HG03025 (cell line): ENCODE data around the gene MLPH.

Source experiments
- ATAC-seq: cut with Tn5 transposase; IDR thresholded peaks from one replicate; pipeline ENCODE4 v1.9.1; 2021; ENCODE audit warnings: mild to moderate bottlenecking, moderate library complexity; ENCODE audit not compliant: unreplicated experiment, low FRiP score

Gene MLPH

DNA sequence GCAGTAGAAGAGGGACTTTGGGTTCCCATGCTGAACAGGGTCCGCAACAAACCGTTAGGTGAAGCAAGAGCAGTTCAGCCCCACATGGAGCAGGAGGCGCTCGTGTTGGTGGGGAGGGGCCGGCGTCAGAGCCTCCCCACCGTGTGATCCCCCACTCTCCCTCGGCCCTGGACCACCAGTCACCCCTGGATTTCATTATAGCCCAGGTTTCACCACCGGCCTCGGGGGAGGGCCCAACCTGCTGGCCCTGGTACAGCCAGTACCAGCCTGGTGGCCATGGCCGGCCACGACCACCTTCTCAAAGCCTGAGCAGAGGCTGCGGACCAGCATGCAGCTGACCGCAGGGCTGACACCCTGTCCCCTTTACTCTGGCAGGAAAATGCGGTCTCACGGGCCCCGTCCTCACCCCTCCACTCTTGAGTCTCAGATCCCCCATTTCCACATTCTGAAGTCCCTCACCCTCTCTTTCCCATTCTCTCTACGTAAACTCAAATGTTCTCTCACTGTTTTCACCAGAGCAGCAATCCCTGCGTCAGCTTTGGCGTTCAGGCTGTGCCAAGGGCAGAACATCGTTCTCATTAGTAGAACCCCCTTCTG is 8.6 kb downstream of the MLPH start:
- ATAC-seq = no peak

DNA sequence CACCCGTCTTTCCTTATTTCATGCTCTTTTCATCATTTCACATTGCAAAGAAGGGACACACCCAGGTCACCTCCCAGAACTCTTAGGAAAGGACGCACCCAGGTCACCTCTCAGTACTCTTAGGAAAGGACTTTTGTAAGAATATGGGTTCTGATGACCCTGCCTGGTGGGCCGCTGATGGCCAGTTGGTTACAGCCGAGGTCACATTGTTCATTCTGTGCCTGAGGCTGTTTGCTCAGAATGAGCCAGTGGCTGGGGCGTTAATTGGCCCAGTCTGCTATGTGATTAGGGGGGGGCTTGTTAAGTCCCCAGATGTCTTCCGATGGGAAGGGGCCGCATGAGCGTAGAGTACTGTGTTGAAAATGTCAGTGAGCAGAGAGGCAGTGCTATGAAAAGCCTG is 9.4 kb downstream of the MLPH start:
- no peak for ATAC-seq

DNA sequence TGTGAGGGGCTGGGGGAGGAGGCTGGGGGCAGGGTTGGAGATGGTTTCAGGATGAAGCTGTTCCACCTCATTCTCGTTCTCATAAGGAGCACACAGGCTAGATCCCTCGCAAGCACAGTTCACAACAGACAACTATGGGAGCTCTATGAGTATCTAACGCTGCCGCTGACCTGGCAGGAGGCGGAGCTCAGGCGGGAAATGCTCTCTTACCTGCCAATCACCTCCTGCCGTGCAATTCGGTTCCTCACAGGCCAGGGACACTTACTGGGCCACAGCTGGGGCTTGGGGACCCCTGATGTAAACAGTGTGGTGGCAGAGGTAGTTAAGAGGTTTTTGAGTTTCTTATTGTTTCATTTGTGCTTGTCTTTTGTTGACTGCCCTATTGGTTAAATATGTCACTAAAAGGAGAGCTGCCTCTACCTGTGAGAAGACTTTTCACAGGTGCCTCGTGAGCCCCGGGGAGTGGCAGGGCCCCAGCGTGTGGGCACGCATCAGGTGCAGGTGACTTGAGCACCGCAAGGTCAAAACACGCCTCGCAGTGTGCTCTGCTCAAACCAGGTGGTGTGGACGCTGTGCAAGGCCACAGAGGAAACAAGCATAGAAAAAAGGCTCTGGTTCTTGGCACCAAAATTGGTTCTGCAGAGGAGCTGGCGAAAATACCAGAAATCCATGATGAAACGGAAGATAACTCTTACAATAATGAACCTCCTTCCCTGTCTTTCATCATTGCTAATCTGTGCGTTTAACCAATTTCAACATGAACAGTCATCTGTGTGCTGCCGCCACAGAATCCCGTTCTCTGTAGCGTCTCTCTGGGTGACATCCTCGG is 10.2 kb downstream of the MLPH start:
- no peak for ATAC-seq

DNA sequence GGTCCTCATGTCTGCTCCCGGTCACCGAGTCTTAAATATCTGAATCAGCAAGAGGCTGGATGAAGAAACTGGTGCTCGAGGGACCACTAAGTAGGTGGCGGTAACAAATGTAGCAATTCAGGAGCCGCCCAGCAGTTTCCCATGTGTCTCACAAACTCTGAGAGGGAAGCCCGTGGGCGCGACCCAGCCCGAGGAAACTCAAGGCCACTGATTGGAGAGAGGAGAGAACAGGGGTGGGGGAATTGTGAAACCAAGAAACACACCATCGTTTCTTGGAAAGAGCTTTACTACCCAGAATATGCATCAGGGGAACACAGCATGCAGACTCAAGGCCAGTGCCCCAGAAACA is 10.8 kb downstream of the MLPH start:
- no peak for ATAC-seq

DNA sequence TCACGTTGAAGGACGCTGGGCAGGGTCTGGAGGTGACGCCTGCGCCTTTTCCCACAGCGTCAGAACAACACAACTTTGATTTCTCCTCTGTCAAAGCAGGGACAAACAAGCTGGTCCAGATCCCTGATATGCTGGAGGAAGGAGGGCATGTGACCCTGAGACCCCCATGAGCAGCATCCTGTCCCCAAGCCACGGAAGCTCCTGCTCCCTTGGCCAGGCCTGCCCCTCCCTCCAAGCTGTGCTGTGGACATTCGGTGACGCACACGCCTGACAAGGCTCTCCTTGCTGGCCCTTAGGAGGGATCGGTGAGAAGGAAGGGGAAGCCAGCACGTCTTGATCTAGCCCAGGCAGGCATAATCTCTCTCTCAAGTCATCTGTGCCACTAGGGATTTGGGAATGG is 11.3 kb downstream of the MLPH start:
- no peak for ATAC-seq

DNA sequence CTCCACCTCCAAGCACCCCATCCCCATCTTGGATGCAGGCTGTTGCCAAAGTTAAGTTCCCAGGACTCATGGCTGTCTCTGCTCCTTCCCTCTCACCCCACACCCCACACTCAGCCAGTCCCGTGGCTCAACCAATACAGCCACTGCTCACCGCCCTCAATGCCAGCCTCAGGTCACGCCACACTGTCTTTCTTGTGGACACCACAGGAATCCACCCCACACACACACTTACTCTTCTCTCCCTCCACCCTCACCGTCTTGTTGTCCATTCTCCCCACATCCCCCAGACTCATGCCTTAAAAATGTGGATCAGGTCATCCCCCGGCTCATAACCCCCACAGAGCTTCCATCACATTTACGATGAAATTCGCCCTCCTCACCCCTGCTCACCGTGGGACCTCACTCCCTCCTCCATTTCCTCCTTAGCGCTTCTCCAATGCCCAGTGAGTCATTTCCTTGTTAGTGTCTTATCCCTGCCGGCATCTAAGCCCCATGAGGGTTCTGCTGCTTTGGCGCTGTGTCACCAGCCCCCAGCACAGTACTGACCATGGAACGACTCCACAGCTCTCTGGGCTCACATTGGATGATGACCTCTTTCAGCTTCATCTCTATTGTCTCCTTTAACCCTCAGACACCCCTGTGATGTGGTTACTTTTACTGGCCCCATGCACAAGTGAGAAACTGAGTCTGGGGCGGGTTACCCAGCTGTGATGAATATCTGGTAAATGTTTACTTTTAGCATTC is 13.8 kb downstream of the MLPH start:
- no peak for ATAC-seq

DNA sequence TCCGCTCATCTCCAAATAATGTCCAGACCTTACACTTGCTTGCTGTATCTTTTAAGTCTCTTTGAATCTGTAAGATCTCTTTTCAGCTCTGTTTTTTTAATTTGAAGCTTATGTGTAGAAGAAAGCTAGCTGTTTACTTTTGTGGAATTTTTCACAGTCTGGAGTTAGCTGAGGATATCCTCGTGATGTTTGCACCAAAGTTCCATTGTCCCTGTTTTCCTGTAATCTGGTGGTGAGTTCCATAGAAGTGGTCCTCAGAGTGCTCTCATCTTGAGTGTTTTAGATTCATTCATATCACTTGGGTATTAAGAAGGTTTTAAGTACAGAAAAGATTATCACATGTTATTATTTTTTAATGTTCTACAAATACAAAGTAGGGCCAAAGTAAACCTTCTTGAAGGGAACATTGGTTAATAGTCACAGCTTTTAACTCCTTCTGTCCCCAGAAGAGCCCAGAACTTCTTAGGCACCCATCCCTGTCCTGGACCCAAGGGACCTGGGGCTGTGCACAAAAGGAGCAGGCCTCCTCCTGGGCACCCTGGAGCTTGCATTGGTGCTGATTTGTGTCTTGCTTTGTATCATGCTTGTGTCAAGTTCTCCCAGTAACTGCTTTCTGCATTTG is 15.0 kb downstream of the MLPH start:
- no peak for ATAC-seq

DNA sequence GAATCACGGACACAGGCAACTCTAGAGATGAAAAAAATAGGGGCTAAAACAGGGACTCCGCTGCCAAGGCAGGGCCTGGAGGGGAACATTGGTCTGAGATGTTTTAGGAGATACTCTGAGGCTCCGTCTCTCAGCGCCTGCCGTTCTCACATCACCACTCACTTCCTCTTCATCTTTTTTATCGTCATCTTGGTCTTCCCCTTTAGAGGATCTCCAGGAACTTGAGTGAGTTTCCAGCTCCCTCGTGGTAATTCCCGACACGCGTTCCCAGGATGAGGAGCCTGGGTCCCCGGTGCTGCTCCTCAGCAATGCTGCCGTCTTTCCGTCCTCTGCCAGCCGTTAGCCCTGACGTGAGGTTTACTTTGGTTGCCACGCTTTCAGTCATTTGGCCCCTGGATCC is 16.1 kb downstream of the MLPH start:
- ATAC-seq = no peak

DNA sequence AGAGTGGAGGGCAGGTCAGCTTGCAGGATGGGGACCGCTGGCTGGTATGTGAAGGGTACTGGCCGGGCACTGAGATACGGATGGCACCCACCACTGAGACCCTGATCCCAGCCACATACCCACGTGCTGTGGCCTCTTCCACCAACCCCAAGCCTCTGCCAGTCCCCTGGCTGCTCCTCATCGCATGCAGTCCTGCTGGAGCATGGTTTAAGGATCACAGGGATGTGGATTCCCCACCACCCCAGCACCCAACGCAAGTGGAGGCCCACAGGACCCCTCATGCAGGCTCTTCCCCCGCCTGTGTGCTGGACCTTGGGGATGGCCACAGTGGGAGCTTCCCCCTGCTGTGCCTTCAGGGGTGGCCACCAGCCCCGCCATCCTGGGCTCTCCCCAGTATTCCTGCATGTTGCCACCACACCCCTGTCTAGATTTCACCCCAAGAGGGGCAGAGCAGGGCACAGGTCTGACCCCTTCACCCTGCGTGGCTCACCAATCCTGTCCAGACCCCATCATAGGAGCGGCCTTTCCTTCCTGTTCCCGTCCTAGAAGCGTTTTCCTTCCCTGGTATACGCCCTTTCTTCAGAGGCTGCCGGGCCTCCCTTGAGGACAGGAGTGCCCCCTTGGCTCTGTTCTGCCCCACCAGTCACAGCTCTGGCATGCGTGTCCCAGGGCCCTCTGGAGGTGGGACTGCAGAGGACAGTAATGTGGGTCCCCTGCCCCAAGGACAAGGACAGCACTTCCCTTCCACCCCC is 18.3 kb downstream of the MLPH start:
- no peak for ATAC-seq

DNA sequence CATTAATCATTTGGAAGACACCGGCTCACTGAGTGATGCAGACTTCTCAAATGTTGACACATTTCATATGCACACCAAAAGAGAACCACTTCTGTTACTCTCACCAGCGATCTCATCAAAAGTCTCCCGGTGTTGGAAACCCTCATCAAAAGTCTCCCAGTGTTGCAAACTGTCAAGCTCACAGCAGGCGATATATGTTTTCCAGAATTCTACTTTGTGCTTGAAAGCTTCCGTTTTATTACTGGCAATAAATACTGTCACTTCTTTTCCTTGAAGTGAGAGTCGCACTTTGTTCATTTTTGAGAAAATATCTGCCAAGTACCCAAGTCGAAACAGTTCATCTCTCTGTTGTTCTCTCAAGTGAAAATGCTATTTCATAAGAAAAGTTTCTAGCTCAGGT is 20.5 kb downstream of the MLPH start:
- ATAC-seq = no peak

DNA sequence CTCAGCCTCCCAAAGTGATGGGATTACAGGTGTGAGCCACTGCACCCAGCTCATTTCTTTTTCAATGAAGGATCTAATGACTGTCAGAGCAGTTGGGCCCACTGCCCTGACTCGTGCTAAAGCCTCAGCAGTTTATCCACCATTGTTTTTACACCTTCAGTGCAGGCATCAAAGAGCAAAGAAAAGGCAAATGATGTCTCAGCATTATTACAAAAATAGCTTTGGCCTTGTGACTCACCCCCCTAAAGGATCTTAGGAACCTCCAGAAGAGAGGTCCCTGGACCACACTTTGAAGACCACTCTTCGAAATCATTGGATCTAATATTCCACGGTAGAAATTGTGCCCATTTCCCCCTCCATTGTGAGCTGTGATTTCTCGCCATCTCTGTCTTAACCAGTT is 21.3 kb downstream of the MLPH start:
- no peak for ATAC-seq

DNA sequence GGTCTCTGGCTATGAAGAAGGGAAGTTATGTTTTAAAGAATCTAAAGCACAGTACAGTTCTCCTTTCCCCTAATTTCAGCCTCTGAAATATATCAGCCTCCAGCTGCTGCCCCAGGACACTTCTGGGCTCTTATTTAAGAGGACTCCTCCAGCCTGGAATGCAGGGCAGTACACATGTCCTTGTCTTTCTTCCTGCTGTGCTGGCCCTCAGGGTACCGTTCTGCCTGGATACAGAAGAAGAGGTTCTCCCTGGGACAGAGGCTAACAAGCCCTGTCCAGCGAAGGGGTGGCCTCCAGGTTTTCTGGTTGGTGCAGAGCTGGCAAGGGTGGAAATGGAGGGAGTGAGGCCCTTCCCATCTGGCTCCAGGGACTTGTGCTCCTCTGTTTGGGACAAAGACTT is 22.1 kb downstream of the MLPH start:
- ATAC-seq = no peak

DNA sequence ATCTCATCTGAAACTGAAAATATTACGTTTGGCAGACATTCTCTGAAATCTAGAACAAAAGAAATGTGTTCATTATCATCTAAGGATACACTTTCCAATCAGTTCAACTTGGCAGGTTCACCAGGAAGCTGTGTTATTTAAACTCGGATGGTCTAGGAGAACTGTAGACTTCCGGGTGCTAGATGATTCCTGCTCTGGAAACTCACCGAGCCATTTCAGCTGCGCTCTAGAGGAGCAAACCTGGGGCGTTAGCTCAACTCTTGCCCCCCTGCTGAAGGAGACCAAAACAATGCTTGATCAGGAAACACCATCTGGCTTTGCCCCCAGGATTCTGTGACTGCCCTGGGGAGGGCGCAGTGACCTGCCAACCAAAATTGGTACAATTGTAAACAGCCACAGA is 22.9 kb downstream of the MLPH start:
- no peak for ATAC-seq

DNA sequence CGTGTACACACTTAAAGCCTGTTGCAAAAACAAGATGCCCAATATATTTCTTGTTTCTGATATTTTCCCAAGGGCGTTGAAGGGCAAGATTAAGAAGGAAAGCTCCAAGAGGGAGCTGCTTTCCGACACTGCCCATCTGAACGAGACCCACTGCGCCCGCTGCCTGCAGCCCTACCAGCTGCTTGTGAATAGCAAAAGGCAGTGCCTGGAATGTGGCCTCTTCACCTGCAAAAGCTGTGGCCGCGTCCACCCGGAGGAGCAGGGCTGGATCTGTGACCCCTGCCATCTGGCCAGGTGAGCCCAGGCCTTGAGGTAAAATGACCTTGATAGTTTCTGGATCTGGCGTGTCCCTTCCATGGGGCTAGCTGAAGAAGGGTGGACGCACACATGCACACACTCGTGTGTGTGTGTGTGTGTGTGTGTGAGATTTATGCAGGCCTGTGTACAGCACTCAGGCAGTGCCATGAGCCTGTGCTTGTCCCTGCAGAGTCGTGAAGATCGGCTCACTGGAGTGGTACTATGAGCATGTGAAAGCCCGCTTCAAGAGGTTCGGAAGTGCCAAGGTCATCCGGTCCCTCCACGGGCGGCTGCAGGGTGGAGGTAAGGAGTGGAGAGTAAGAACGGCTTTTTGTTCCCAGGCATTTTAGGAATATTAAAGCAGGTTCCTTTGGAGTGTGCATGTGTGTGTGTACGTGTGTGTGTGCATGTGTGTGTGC is 23.6 kb downstream of the MLPH start:
- no peak for ATAC-seq

DNA sequence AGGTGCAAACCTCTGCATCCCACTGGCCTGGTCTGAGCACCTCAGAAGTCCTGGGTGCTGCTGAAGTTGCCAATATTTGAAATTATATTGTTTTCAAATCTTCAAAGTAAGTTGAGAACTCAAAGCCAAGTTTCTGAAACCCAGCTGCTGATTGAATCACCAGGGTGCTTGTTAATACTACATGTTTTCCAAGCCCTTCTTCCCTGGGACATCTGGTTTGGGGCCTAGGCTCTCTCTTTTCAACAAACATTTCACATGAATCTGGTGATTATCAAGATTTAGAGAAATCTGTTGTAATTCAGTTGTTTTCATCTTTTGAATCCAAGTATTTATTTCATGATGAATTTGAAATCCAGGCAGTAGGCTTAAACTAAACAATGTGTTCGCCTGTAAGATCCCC is 24.4 kb downstream of the MLPH start:
- ATAC-seq = no peak

DNA sequence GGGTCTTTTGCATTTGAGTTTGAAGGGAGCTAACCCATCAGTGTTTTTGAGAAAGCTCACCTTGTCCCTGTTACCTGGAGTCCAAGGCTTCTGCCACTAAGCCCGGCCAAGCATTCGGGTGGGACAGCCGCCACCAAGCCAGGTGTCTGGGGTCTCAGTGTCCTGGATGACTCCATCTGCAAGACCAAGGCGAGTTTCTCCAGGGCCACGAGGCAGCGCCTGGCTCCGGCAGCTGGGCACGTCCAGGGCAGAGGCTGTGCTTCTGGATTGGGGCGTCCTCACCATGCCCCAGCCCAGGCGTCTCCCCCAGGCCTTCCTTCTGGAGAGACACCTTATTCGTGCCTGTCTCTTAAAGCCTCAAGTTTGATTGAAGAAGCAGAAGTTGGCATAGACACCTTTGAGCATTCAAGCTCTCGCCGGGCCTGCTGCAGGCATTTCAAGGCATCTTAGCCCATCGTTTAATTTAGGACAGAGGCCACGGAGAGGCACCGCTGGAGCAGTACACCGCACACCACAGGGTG is 24.9 kb downstream of the MLPH start:
- ATAC-seq = no peak

DNA sequence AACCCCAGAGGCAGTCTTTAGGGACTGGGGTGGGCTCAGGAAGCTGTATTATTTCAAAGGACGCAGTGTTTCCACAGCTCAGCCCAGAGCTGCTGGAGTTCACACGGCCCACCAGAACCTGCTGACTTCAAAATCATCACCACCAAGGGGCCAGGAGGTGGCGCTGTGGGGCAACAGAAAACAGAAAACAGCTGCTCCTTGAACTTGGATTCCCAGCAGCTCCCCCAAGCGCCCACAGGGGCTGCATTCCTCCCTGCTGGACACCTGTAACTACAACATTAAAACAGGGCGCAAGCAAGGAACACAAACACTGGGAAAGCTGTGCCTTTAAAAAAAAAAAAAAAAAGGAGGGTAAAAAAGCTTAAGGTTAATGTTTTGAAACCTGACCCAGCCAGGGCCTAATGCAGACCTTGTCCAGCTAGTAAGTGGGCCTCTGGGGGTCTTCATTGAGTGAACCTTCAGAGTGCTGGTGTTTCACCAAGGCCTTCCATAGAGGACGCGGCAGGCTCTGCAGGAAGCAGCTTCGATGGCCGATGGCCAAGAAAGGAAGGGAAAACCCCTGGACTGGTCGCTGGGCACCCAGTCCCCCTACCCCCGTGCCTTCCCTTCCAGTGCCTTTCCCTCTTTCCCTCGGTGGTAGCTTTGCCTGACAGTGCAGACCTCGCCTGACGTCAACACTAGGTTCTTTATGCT is 25.9 kb downstream of the MLPH start:
- ATAC-seq = no peak

DNA sequence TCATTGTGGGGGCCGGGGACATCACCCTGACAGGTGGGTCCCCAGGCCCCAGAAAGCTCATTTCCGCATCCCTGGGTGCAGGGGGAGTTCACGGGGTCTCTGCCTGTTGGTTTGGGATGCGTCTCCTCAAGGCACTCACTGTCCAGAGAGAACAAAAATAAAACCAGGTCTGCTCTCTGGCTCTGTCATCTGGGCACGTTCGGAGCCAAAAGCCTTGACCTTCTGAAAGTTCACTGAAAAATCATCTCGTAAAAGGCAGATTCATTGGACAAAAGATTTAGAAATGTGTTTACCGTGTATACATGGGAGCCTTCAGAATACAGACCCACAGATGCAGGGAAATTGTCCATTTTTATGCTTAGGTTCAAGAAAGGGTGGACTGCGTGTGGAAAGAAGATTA is 26.6 kb downstream of the MLPH start:
- no peak for ATAC-seq

DNA sequence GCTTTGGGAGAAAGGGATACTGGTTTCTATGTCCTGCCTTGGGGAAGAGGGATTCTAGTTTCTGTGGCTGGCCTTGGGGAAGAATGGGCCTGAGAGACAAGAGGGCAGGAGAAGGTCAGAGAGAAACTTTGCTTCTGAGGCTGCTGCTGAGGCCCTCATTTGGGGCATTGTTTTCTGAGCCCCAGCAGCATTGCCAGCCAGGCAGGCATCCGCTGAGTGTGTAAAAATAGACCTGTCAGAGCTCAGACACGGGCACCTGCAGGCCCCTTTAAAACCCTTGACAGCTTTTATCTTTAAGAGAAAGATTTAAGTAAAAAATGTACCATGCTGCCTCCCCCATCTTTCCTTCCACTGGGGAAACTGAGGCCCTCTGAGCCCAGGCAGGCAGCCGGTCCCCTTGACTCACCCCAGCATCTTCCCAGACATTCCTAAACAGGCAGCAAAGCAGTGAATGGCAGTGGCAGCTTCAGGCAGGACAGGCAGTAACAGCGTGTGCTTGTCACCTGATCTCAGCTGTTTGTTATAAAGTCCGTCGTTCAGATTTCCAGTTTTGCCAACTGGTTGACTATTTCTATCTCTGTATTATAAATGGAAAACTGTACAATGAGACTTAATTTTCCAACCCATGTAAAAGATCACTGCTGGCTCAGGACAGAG is 27.6 kb downstream of the MLPH start:
- no peak for ATAC-seq
